NCI-H524 (cell line): ENCODE results near the gene ADGRG3.

Experiments used
- DNase-seq, 2 experiments: peaks; one replicate each; lab custom pipeline; 2025; lab: John Stamatoyannopoulos, UW

ADGRG3 gene

GRCh38 chr16:57630931-57631845 is 36.9 kb upstream of the ADGRG3 start:
- peak; percentile 94 to 96 for DNase-seq

GRCh38 chr16:57632568-57632967 is 35.5 kb upstream of the ADGRG3 start:
- DNase-seq: no peak

- peak; percentile 26 to 66 for DNase-seq
Observed at GRCh38 chr16:57633383-57634064, 34.6 kb upstream of the ADGRG3 start.

GRCh38 chr16:57634171-57634570 is 33.9 kb upstream of the ADGRG3 start:
- no peak for DNase-seq

GRCh38 chr16:57635266-57636097 is 32.6 kb upstream of the ADGRG3 start:
- DNase-seq: no peak

- no peak for DNase-seq
Observed at GRCh38 chr16:57636184-57636583, 31.9 kb upstream of the ADGRG3 start.

GRCh38 chr16:57637020-57637419 is 31.1 kb upstream of the ADGRG3 start:
- DNase-seq: no peak

GRCh38 chr16:57637424-57637823 is 30.7 kb upstream of the ADGRG3 start:
- DNase-seq: peak in 1 of 2 experiments; percentile 29

GRCh38 chr16:57637965-57638364 is 30.1 kb upstream of the ADGRG3 start:
- peak; percentile 72 to 86 for DNase-seq

- no peak for DNase-seq
Observed at GRCh38 chr16:57638381-57638780, 29.7 kb upstream of the ADGRG3 start.

- DNase-seq: peak; percentile 83 to 92
Observed at GRCh38 chr16:57639172-57639887, 28.8 kb upstream of the ADGRG3 start.

- DNase-seq: no peak
Observed at GRCh38 chr16:57640185-57640584, 27.9 kb upstream of the ADGRG3 start.

- DNase-seq: no peak
Observed at GRCh38 chr16:57640612-57641011, 27.5 kb upstream of the ADGRG3 start.

- DNase-seq: no peak
Observed at GRCh38 chr16:57642160-57643135, 25.7 kb upstream of the ADGRG3 start.

GRCh38 chr16:57643147-57643874 is 24.8 kb upstream of the ADGRG3 start:
- no peak for DNase-seq

- DNase-seq: no peak
Observed at GRCh38 chr16:57643910-57644309, 24.2 kb upstream of the ADGRG3 start.

GRCh38 chr16:57644383-57645014 is 23.6 kb upstream of the ADGRG3 start:
- no peak for DNase-seq

GRCh38 chr16:57645169-57645568 is 22.9 kb upstream of the ADGRG3 start:
- no peak for DNase-seq

- no peak for DNase-seq
Observed at GRCh38 chr16:57645691-57646387, 22.3 kb upstream of the ADGRG3 start.
